ENCODE measurements around the gene NLGN4Y. TPM values are rescaled to one million over a fixed set of nuclear protein-coding genes. Genes with fewer than 3 reads are reported as not detected.
"Not testable (repeated sequence)": the region's sequence is repeated elsewhere in the genome, so short reads cannot be mapped to it uniquely, and the experiment has no call there.

Gene NLGN4Y
- total and polyA plus RNA-seq, 10 donors = 0.35 to 11.1 (median 1.8) TPM; not detected in 6

DNA sequence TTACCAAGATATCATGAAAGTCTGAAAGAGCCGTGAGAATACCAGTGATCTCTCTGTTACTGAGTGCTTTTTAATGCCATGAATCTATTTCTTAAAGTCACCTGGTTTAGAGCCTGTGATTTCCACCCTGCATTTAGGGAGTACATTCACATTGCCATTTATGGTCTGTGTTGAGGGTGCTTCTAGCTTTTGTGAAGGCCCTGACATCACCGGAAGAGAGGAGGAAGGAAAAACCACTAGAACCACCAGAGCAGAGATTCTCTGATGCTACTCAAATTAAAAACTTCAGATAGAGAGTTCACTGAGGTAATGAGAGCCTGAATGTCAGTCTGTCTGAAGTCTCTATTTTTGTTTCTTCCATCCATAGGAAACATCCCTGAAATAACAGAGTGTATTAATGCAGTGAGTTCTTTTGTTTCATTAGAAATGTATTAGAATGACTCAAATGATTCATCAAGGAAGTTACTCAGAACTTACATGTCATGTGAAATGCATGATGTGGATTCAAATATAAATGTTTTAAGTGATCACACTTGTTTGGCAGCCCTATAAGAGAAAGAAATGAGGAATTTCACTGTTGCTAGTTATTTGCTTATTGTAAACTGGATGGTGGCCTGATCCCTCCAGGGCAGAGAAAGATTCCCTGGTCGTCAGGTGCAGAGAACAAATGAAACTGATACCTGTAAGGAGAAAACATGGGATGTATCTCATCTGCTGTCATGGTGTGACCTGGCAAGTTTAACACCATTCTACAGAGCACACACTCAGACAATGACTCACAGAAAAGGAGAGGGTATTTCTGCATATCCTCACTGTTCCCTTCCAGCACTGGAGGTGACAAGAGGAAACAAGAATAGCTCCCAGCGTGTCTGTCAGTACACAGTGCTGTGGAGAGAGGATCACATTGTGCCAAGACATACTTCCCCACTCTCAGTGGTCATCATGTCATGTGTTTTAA lies 310.1 kb downstream of the NLGN4Y start:
- TF ChIP-seq, protein P1, sequence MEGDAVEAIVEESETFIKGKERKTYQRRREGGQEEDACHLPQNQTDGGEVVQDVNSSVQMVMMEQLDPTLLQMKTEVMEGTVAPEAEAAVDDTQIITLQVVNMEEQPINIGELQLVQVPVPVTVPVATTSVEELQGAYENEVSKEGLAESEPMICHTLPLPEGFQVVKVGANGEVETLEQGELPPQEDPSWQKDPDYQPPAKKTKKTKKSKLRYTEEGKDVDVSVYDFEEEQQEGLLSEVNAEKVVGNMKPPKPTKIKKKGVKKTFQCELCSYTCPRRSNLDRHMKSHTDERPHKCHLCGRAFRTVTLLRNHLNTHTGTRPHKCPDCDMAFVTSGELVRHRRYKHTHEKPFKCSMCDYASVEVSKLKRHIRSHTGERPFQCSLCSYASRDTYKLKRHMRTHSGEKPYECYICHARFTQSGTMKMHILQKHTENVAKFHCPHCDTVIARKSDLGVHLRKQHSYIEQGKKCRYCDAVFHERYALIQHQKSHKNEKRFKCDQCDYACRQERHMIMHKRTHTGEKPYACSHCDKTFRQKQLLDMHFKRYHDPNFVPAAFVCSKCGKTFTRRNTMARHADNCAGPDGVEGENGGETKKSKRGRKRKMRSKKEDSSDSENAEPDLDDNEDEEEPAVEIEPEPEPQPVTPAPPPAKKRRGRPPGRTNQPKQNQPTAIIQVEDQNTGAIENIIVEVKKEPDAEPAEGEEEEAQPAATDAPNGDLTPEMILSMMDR (IDR thresholded peaks at IDR 0.05 in 8 of 11, conservative IDR thresholded peaks at IDR 0.05 in 3 of 11) = no peak
- no peak for TF ChIP-seq POLR2A (IDR thresholded peaks at IDR 0.05)
- TF ChIP-seq POLR2AphosphoS5 (IDR thresholded peaks at IDR 0.05) = no peak
- no peaks in the 10 kb centered on the region for H3K27me3 ChIP-seq (replicated peaks in 1 of 7)
- H3K4me3 ChIP-seq = no peak overlapping the region
- no peak overlapping the region for H3K27ac ChIP-seq
- H3K4me1 ChIP-seq = no peaks in the 10 kb centered on the region
- 58 to 75% (median 65%) methylated on average over 3 to 4 of the region's 4 CpGs; no CpG with 5 or more reads in 2 of the 5 donors for WGBS, 5 donors
- no peaks in the 10 kb centered on the region for H3K9me3 ChIP-seq
- no peaks in the 10 kb centered on the region for H3K36me3 ChIP-seq
- no peak for DNase-seq
- intact Hi-C loops (cut with DNase I; ENCODE audit: low total_unique reads) = no loop called here

- 78 to 95% (median 82%) methylated on average over 3 of the region's 3 CpGs; no CpG with 5 or more reads in 2 of the 5 donors for WGBS, 5 donors
- no peaks in the 10 kb centered on the region for H3K27me3 ChIP-seq (replicated peaks in 1 of 7)
- H3K4me1 ChIP-seq = no peaks in the 10 kb centered on the region
- H3K9me3 ChIP-seq = no peaks in the 10 kb centered on the region
- H3K27ac ChIP-seq = no peak overlapping the region
- no peak for DNase-seq
- no peaks in the 10 kb centered on the region for H3K36me3 ChIP-seq
- TF ChIP-seq POLR2AphosphoS5 (IDR thresholded peaks at IDR 0.05) (no peak), POLR2A (IDR thresholded peaks at IDR 0.05) (no peak)
- TF ChIP-seq, protein P1 (IDR thresholded peaks at IDR 0.05 in 8 of 11, conservative IDR thresholded peaks at IDR 0.05 in 3 of 11) = no peak
- H3K4me3 ChIP-seq = no peak overlapping the region
- intact Hi-C loops (cut with DNase I; ENCODE audit: low total_unique reads) = no loop called here
These were observed 313.1 kb downstream of the NLGN4Y start for GRCh38 chrY:14837466-14837865.

GRCh38 chrY:14850734-14851133 lies 326.4 kb downstream of the NLGN4Y start:
- H3K9me3 ChIP-seq = no peaks in the 10 kb centered on the region
- no peak overlapping the region for H3K4me3 ChIP-seq
- H3K27ac ChIP-seq = no peak overlapping the region
- no peaks in the 10 kb centered on the region for H3K27me3 ChIP-seq (replicated peaks in 1 of 7)
- DNase-seq = no peak
- 50 to 86% (median 53%) methylated on average over 1 of the region's 1 CpG; no CpG with 5 or more reads in 2 of the 5 donors for WGBS, 5 donors
- no peaks in the 10 kb centered on the region for H3K4me1 ChIP-seq
- intact Hi-C loops (cut with DNase I; ENCODE audit: low total_unique reads) = no loop called here
- TF ChIP-seq POLR2A (IDR thresholded peaks at IDR 0.05) (no peak), POLR2AphosphoS5 (IDR thresholded peaks at IDR 0.05) (no peak)
- TF ChIP-seq, protein P1 (IDR thresholded peaks at IDR 0.05 in 8 of 11, conservative IDR thresholded peaks at IDR 0.05 in 3 of 11) = no peak
- H3K36me3 ChIP-seq = no peaks in the 10 kb centered on the region

DNA sequence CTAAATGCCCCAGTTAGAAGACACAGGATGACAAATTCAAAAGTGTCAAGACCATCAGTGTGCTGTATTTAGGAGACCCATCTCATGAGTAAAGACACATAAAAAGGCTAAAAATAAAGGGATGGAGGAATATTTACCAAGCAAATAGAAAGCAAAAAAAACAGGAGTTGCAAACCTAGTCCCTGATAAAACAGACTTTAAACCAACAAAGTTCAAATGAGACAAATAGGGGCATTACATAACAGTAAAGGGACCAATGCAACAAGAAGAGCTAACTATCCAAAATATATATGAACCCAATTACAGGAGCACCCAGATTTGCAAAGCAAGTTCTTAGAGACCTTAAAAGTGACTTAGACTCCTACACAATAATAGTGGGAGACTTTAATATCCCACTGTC lies 336.1 kb downstream of the NLGN4Y start:
- TF ChIP-seq, protein P1 (IDR thresholded peaks at IDR 0.05 in 8 of 11, conservative IDR thresholded peaks at IDR 0.05 in 3 of 11) = no peak
- TF ChIP-seq POLR2AphosphoS5 (IDR thresholded peaks at IDR 0.05) (no peak), POLR2A (IDR thresholded peaks at IDR 0.05) (no peak)
- H3K4me1 ChIP-seq = no peaks in the 10 kb centered on the region
- DNase-seq = no peak
- no peak overlapping the region for H3K27ac ChIP-seq
- intact Hi-C loops (cut with DNase I; ENCODE audit: low total_unique reads) = no loop called here
- no peaks in the 10 kb centered on the region for H3K9me3 ChIP-seq
- no peaks in the 10 kb centered on the region for H3K36me3 ChIP-seq
- no peak overlapping the region for H3K4me3 ChIP-seq
- H3K27me3 ChIP-seq (replicated peaks in 1 of 7) = no peaks in the 10 kb centered on the region

- H3K27ac ChIP-seq; H3K27me3 ChIP-seq (replicated peaks in 1 of 7); DNase-seq; H3K9me3 ChIP-seq; intact Hi-C loops (cut with DNase I; ENCODE audit: low total_unique reads); H3K4me3 ChIP-seq; H3K4me1 ChIP-seq; H3K36me3 ChIP-seq: not testable (repeated sequence)
- 64 to 74% (median 71%) methylated on average over 8 of the region's 8 CpGs; no CpG with 5 or more reads in 2 of the 5 donors for WGBS, 5 donors
These were observed 336.7 kb downstream of the NLGN4Y start for GRCh38 chrY:14861033-14861432.
